ENCODE data around the gene GBE1. TPM values are rescaled to one million over a fixed set of nuclear protein-coding genes. Genes with fewer than 3 reads are reported as not detected.

The GBE1 gene
- polyA plus RNA-seq, 1 experiment: 37.0 TPM

DNA sequence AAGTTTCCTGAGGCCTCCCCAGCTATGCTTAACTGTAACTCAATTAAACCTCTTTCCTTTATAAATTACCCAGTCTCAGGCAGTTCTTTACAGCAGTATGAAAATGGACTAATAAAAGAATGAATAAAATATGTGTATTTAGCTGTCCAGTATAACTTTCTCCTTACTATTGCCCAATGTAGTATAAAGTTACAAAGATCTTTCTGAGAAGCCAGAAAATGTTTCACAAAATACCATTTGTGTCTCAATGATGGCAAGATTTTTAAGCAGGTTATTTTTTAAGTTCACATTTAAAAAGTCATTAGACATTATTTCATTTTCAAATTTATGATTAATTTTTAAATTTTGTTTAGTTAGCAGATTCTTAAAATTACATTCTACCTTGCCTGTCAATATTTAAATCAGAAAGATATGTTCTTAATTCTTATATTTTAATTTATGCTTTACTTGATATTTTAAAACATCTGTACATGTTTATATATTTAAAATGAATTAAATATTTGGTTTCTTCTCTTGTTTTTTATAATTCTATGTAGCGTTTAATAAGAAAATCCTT, 189.2 kb downstream of the GBE1 start:
- Histone ChIP-seq H3K36me3 (ENCODE audit: control insufficient read depth, insufficient read depth, low read length) (no peaks in the 10 kb centered on the region), H3K4me3 (ENCODE audit: low read depth, low read length) (no peak overlapping the region), H3K27me3 (ENCODE audit: control insufficient read depth, insufficient read depth, low read length) (no peaks in the 10 kb centered on the region)
- ChIA-PET POLR2A (no interaction called here), CTCF (interaction anchor here (1.3 to 1.4 kb wide), 2 partner anchors 10 to 337 kb away, joined by 3 to 5 read pairs; no protein-coding TSS in a partner anchor)
- TF ChIP-seq, protein P1, sequence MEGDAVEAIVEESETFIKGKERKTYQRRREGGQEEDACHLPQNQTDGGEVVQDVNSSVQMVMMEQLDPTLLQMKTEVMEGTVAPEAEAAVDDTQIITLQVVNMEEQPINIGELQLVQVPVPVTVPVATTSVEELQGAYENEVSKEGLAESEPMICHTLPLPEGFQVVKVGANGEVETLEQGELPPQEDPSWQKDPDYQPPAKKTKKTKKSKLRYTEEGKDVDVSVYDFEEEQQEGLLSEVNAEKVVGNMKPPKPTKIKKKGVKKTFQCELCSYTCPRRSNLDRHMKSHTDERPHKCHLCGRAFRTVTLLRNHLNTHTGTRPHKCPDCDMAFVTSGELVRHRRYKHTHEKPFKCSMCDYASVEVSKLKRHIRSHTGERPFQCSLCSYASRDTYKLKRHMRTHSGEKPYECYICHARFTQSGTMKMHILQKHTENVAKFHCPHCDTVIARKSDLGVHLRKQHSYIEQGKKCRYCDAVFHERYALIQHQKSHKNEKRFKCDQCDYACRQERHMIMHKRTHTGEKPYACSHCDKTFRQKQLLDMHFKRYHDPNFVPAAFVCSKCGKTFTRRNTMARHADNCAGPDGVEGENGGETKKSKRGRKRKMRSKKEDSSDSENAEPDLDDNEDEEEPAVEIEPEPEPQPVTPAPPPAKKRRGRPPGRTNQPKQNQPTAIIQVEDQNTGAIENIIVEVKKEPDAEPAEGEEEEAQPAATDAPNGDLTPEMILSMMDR (IDR thresholded peaks at IDR 0.05; ENCODE audit: insufficient read depth, low read depth, low read length): no peak
- no peak for DNase-seq (ENCODE audit: low read depth)

DNA sequence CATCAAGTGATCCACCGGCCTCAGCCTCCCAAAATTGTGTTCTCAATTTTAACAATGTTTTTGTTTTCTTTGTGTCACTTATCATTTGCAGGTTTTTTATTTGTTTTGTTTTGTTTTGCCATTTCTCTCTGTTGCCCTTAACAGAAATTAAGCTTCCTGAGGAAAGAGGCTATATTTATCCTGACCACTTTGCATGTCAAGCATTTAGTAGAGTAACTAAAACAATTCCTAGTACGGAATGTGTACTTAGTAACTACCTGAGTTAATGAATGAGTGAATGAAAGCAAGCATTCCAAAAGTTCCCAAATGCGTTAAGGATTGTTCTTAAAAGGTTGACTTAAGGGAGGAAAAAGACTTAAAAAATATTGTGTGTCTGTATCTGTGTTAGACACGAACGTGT, 193.1 kb downstream of the GBE1 start:
- H3K4me3 ChIP-seq (ENCODE audit: low read depth, low read length): no peak overlapping the region
- no peaks in the 10 kb centered on the region for H3K27me3 ChIP-seq (ENCODE audit: control insufficient read depth, insufficient read depth, low read length)
- H3K36me3 ChIP-seq (ENCODE audit: control insufficient read depth, insufficient read depth, low read length): no peaks in the 10 kb centered on the region
- no peak for DNase-seq (ENCODE audit: low read depth)
- TF ChIP-seq, protein P1 (IDR thresholded peaks at IDR 0.05; ENCODE audit: insufficient read depth, low read depth, low read length): no peak
- ChIA-PET CTCF (no interaction called here), POLR2A (no interaction called here)

DNA sequence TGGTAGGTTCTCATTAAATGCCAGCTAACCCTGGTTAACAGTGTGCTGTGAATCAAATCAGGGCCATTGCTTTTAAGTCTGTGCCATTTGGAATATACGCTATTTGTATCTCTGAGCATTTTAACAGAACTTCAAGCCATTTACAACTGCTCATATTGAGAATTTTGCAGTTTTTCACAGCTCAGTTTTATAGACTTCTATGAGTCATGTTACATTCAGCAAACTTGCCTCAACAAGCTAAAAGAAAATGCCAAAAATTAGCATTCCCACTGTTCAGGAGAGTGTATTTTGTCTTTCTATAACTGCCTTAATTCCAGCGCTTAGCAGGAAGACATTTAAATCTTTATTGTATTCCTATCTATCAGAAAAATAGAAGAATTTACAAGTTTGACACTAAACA, 196.4 kb downstream of the GBE1 start:
- no peaks in the 10 kb centered on the region for H3K27me3 ChIP-seq (ENCODE audit: control insufficient read depth, insufficient read depth, low read length)
- ChIA-PET CTCF (no interaction called here), POLR2A (no interaction called here)
- no peak for DNase-seq (ENCODE audit: low read depth)
- TF ChIP-seq, protein P1 (IDR thresholded peaks at IDR 0.05; ENCODE audit: insufficient read depth, low read depth, low read length): no peak
- H3K4me3 ChIP-seq (ENCODE audit: low read depth, low read length): no peak overlapping the region
- no peaks in the 10 kb centered on the region for H3K36me3 ChIP-seq (ENCODE audit: control insufficient read depth, insufficient read depth, low read length)

DNA sequence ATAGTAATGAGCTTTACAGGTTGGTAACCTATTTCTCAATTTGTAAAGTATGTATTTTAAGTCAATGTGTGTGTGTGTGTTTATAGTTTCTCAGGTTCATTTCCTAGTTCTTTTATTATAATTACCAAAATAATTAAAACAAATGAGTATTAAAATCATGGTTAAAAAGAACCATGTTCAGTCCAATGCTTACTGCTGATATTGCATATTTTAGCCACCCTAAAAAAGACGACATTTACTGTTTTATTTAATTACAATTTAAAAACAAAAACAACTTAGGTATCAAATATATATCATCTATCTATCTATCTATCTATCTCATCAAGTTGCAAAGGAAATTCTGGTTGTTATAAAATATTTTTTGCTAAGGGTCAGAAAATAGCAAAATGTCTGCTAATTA, 203.3 kb downstream of the GBE1 start:
- DNase-seq (ENCODE audit: low read depth): no peak
- TF ChIP-seq, protein P1 (IDR thresholded peaks at IDR 0.05; ENCODE audit: insufficient read depth, low read depth, low read length): no peak
- POLR2A ChIA-PET: no interaction called here
- CTCF ChIA-PET: no interaction called here
- Histone ChIP-seq H3K4me3 (ENCODE audit: low read depth, low read length) (no peak overlapping the region), H3K27me3 (ENCODE audit: control insufficient read depth, insufficient read depth, low read length) (no peaks in the 10 kb centered on the region), H3K36me3 (ENCODE audit: control insufficient read depth, insufficient read depth, low read length) (no peaks in the 10 kb centered on the region)

DNA sequence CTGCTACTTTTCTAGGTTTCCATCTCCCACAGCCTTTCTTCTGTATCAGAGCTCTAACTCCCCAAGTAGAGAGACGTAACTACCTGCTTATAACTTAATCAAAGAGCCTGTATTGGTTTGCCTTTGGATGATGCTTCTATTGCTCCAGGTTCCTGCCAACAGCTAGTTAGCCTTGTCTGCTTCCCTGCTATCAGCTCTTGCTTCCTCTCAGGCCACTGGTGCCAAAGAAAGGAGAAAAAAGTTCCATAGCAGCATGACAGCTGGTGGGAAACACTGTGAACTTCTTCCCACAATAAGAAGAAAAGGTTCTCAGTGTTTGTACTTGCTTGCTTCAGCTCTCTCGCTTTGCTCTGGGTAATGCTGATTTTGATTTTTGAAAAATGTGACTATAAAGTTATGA, 206.6 kb downstream of the GBE1 start:
- ChIA-PET CTCF (interaction anchor here (0.8 to 1.2 kb wide), 2 partner anchors 64 to 101 kb away, joined by 3 read pairs; no protein-coding TSS in a partner anchor), POLR2A (no interaction called here)
- no peak for DNase-seq (ENCODE audit: low read depth)
- Histone ChIP-seq H3K36me3 (ENCODE audit: control insufficient read depth, insufficient read depth, low read length) (no peaks in the 10 kb centered on the region), H3K4me3 (ENCODE audit: low read depth, low read length) (no peak overlapping the region), H3K27me3 (ENCODE audit: control insufficient read depth, insufficient read depth, low read length) (no peaks in the 10 kb centered on the region)
- TF ChIP-seq, protein P1 (IDR thresholded peaks at IDR 0.05; ENCODE audit: insufficient read depth, low read depth, low read length): no peak
